NOMO-1 treated with dmso at 0.1 percent for 144 hours (cell line): ENCODE data around the gene SPOCK1.
A peak's percentile ranks its signal among the peaks of the same experiment; 100 is the strongest.

Experiments
- DNase-seq: peaks from one replicate; lab custom pipeline; 2025; ENCODE audit not compliant: unreplicated experiment; lab: John Stamatoyannopoulos, UW

SPOCK1 gene

GRCh38 chr5:137126829-137127228 is 372.3 kb downstream of the SPOCK1 start:
- no peak for DNase-seq

GRCh38 chr5:137122558-137122957 is 376.6 kb downstream of the SPOCK1 start:
- no peak for DNase-seq

- no peak for DNase-seq
These were observed 377.1 kb downstream of the SPOCK1 start for GRCh38 chr5:137122075-137122474.

GRCh38 chr5:137119321-137119720 is 379.8 kb downstream of the SPOCK1 start:
- no peak for DNase-seq

- no peak for DNase-seq
These were observed 380.5 kb downstream of the SPOCK1 start for GRCh38 chr5:137118629-137119028.

GRCh38 chr5:137115152-137115551 is 384.0 kb downstream of the SPOCK1 start:
- peak; percentile 9 for DNase-seq

- no peak for DNase-seq
These were observed 384.6 kb downstream of the SPOCK1 start for GRCh38 chr5:137114529-137114928.

GRCh38 chr5:137113939-137114338 is 385.2 kb downstream of the SPOCK1 start:
- no peak for DNase-seq

GRCh38 chr5:137113161-137113560 is 386.0 kb downstream of the SPOCK1 start:
- DNase-seq, result no peak

- no peak for DNase-seq
These were observed 393.6 kb downstream of the SPOCK1 start for GRCh38 chr5:137105351-137106035.

- no peak for DNase-seq
These were observed 397.6 kb downstream of the SPOCK1 start for GRCh38 chr5:137101544-137101943.

- no peak for DNase-seq
These were observed 399.5 kb downstream of the SPOCK1 start for GRCh38 chr5:137099651-137100050.

GRCh38 chr5:137098663-137099062 is 400.5 kb downstream of the SPOCK1 start:
- no peak for DNase-seq

GRCh38 chr5:137098238-137098637 is 400.9 kb downstream of the SPOCK1 start:
- no peak for DNase-seq

- no peak for DNase-seq
These were observed 401.9 kb downstream of the SPOCK1 start for GRCh38 chr5:137097203-137097602.

- no peak for DNase-seq
These were observed 402.7 kb downstream of the SPOCK1 start for GRCh38 chr5:137096149-137097103.

- no peak for DNase-seq
These were observed 403.5 kb downstream of the SPOCK1 start for GRCh38 chr5:137095597-137095996.

GRCh38 chr5:137092831-137093230 is 406.3 kb downstream of the SPOCK1 start:
- DNase-seq, result no peak

GRCh38 chr5:137091472-137091871 is 407.7 kb downstream of the SPOCK1 start:
- no peak for DNase-seq

- no peak for DNase-seq
These were observed 408.4 kb downstream of the SPOCK1 start for GRCh38 chr5:137090721-137091120.

- no peak for DNase-seq
These were observed 409.0 kb downstream of the SPOCK1 start for GRCh38 chr5:137090151-137090550.

- no peak for DNase-seq
These were observed 411.0 kb downstream of the SPOCK1 start for GRCh38 chr5:137088175-137088574.
